ENCODE results near the gene DCLK1.
"Not testable (repeated sequence)": the region's sequence is repeated elsewhere in the genome, so short reads cannot be mapped to it uniquely, and the experiment has no call there.

The DCLK1 gene

GRCh38 chr13:36115306-36115705 is 15.9 kb downstream of the DCLK1 start:
- TF ChIP-seq POLR2A (IDR thresholded peaks at IDR 0.05; ENCODE audit: low read depth, low read length): no peak
- DNase-seq (ENCODE audit: insufficient read length, low spot score) (no peak), FAIRE-seq (no peak)

DNA sequence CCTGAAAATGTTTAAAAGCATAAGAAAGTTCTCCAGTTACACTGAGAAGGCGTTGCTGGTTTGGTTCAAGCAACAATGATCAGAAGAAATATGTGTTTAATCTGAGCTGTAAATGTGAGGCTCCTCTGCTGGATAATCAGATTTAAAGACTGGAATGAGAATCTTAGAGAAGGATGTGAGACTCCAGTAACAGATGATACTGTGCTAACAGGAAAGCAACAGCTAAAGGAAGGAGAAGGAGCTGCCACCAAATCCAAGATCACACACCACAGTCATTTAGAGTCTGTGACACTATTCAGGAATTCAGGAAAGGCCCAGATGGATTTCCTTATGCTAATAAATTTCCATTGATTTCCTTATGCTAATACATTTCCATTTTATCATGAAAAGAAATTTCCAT is 16.9 kb downstream of the DCLK1 start:
- no peak for DNase-seq (ENCODE audit: insufficient read length, low spot score)

GRCh38 chr13:36108954-36109353 is 22.2 kb downstream of the DCLK1 start:
- no peak for DNase-seq (ENCODE audit: insufficient read length, low spot score)
- no peak for FAIRE-seq
- no peak for TF ChIP-seq POLR2A (IDR thresholded peaks at IDR 0.05; ENCODE audit: low read depth, low read length)

More for the DNA sequence above, 16.9 kb downstream of the DCLK1 start:
- FAIRE-seq: no peak
- TF ChIP-seq POLR2A (IDR thresholded peaks at IDR 0.05; ENCODE audit: low read depth, low read length): no peak

DNA sequence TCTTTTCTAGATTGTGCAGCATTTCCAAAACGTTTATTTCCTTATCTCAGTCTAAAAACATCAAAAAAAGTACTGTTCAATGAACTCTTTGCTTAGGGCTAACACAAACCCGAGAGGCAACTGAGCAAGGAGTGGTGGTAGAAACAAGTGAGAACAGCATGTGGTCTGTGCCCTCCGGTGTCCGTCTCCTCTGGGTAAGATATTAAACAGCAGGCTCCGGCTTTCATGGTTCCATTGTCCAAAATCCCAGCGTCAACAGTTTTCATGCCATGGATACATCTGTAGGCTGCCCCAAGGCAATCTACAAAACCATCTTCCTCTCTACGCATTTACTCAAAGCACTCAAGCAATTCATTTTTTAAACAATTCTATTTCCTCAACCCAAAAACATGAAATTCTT is 22.8 kb downstream of the DCLK1 start:
- DNase-seq (ENCODE audit: insufficient read length, low spot score): no peak
- no peak for TF ChIP-seq POLR2A (IDR thresholded peaks at IDR 0.05; ENCODE audit: low read depth, low read length)
- no peak for FAIRE-seq

GRCh38 chr13:36107521-36107920 is 23.7 kb downstream of the DCLK1 start:
- DNase-seq (ENCODE audit: insufficient read length, low spot score): no peak
- TF ChIP-seq POLR2A (IDR thresholded peaks at IDR 0.05; ENCODE audit: low read depth, low read length): no peak
- no peak for FAIRE-seq

DNA sequence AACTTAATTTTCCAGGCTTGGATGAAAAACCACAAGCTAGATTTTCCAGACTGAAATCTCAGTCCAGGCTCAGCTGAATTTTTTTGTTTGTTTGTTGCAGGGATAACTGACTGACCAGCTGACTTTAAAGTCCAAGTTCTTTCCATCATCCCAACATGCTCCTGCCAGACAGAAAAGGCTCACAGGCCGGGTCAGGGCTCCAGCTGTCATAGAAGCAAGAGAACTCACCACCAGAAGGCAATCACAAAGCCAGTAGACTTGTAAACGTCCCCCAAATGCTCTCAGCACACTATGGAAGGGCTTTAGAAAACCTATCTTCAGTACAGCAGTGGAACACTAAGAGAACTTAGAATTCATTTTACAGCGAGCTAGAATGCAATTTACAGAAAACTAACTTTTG is 25.5 kb downstream of the DCLK1 start:
- TF ChIP-seq POLR2A (IDR thresholded peaks at IDR 0.05; ENCODE audit: low read depth, low read length): no peak
- no peak for DNase-seq (ENCODE audit: insufficient read length, low spot score)
- no peak for FAIRE-seq

DNA sequence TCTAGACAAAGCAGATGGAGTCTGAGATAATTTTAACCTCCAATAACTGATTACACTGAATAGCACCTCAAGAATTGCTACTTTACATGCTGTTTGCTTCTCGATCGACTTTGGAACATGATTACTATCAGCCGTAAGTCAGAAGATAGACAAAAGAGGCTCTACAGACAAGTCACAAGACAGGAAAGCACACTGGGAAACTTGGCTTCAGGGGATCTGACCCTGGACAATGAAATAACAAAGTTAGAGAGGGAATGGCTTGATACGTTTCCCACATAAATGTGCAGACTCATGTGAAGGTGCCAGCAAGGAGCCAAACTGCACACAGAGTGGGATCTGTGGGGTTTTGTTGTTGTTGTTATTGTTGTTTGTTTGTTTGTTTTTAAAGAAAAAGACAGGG is 28.5 kb downstream of the DCLK1 start:
- FAIRE-seq (no peak), DNase-seq (ENCODE audit: insufficient read length, low spot score) (no peak)
- TF ChIP-seq POLR2A (IDR thresholded peaks at IDR 0.05; ENCODE audit: low read depth, low read length): no peak

DNA sequence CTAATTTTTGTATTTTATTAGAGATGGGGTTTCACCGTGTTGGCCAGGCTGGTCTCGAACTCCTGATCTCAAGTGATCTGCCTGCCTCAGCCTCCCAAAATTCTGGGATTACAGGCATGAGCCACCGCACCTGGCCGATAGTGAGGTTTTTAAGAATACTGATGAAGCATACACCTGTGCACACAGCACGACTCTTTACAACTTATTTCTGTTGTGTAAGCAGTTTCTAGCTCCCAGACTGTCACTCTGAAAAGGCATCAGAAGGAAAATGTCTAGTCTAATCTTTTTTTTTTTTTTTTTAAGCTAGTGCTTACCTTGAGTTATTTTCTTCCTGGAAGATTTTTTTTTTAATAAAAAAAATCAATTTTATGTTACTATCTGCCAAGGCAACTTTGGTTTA is 29.3 kb downstream of the DCLK1 start:
- FAIRE-seq; DNase-seq (ENCODE audit: insufficient read length, low spot score): not testable (repeated sequence)

GRCh38 chr13:36101157-36101556 is 30.0 kb downstream of the DCLK1 start:
- no peak for DNase-seq (ENCODE audit: insufficient read length, low spot score)
- no peak for TF ChIP-seq POLR2A (IDR thresholded peaks at IDR 0.05; ENCODE audit: low read depth, low read length)
- FAIRE-seq: no peak

- DNase-seq (ENCODE audit: insufficient read length, low spot score) (no peak), FAIRE-seq (no peak)
- TF ChIP-seq POLR2A (IDR thresholded peaks at IDR 0.05; ENCODE audit: low read depth, low read length): no peak
Measured at GRCh38 chr13:36098080-36098479, 33.1 kb downstream of the DCLK1 start.

DNA sequence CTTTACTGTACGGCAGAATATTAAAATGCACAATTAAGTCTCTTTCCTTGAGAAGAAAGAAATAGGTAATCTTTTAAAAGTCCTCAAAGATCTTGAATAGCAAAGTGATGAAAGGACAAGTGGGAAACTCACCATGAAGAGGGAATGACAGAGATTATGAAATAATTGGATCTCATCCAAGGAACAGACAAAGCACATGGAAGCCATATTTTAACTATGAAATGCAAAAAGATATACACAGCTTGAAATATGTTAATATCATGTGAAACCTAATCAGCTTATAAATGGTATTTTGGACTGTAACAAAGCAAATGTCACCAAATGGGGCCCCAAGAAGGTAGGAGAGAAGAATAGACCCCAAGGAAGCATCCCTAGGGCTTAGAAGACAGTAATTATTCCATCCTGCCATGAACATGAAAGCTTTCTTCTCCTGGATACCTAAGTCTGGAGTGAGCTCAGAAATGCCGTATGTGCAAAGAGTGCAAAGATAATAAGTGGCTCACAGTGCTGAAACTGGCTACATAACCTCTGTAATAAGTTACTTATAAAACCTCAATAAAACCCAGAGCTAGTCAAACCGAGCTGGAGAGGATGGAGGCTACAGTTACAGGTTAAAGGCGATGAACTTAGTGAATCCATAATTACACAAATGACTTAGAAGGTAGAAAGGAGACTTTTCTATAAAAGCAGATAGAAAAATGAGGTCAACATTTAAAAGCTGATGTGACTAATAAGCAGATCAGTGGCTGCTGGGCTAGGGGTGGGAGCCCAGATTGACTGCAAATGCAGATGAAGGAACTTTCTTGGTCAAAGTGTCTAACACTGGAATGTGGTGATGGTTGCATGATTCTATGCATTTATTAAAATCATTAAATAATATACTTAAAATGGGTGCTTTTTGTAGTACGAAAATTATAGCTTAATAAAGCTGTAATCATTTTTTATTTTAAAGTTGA is 34.4 kb downstream of the DCLK1 start:
- FAIRE-seq (no peak), DNase-seq (ENCODE audit: insufficient read length, low spot score) (no peak)
- no peak for TF ChIP-seq POLR2A (IDR thresholded peaks at IDR 0.05; ENCODE audit: low read depth, low read length)

- DNase-seq (ENCODE audit: insufficient read length, low spot score) (no peak), FAIRE-seq (no peak)
- TF ChIP-seq POLR2A (IDR thresholded peaks at IDR 0.05; ENCODE audit: low read depth, low read length): no peak
Measured at GRCh38 chr13:36094478-36094877, 36.7 kb downstream of the DCLK1 start.

DNA sequence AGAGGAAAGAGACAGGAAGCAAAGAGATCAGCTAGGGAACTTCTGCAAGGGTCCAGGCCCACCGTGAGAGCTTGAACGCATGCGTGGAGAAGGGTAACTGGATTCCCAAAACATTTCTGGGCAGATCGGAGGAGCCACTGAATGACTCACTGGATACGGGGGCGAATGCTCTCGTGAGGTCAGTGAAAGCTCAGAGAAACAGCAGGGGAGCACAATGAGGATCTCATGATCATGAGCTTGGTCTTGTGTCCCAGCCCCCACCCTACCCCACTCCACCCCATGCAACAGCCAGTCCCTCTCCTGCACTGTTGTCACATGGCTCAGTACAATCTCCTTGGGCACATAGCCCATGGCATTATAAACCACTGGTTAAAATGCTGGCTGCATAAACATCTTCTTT is 40.6 kb downstream of the DCLK1 start:
- DNase-seq (ENCODE audit: insufficient read length, low spot score) (no peak), FAIRE-seq (no peak)
- TF ChIP-seq POLR2A (IDR thresholded peaks at IDR 0.05; ENCODE audit: low read depth, low read length): no peak

GRCh38 chr13:36089130-36089647 is 42.0 kb downstream of the DCLK1 start:
- FAIRE-seq: no peak
- TF ChIP-seq POLR2A (IDR thresholded peaks at IDR 0.05; ENCODE audit: low read depth, low read length): no peak
- no peak for DNase-seq (ENCODE audit: insufficient read length, low spot score)

GRCh38 chr13:36088463-36088862 is 42.7 kb downstream of the DCLK1 start:
- DNase-seq (ENCODE audit: insufficient read length, low spot score) (no peak), FAIRE-seq (no peak)
- TF ChIP-seq POLR2A (IDR thresholded peaks at IDR 0.05; ENCODE audit: low read depth, low read length): no peak

Measured in H54 (cell line).